RWPE2 (cell line): ENCODE results near the gene SLC25A25.

Source experiments
- ATAC-seq: fragments of 200-7000 bp; cut with Tn5 transposase; 3 replicates; pipeline ENCODE4 v1.9.1; 2021; ENCODE audit warnings: low read depth
- DNase-seq: peaks from one replicate; pipeline ENCODE4 v3.0.0-alpha.2; 2020; ENCODE audit warnings: low spot score
- H3K27ac ChIP-seq: fragments of 450-650 bp; 2 replicates; pipeline ENCODE4 v1.5.1; 2017; ENCODE audit warnings: mild to moderate bottlenecking; ENCODE audit not compliant: poor library complexity, severe bottlenecking
- H3K27me3 ChIP-seq: fragments of 250-450 bp; sonication (Bioruptor Pico); 2 replicates; pipeline ENCODE4 v1.5.1; 2021; ENCODE audit warnings: mild to moderate bottlenecking, moderate library complexity; ENCODE audit not compliant: insufficient read depth, poor library complexity, severe bottlenecking
- H3K36me3 ChIP-seq: fragments of 250-450 bp; sonication (Bioruptor Pico); 2 replicates; pipeline ENCODE4 v1.5.1; 2020; ENCODE audit warnings: low read depth, mild to moderate bottlenecking, moderate library complexity
- H3K4me1 ChIP-seq: fragments of 250-450 bp; sonication (Bioruptor Pico); 2 replicates; pipeline ENCODE4 v1.5.1; 2021; ENCODE audit warnings: mild to moderate bottlenecking, moderate library complexity; ENCODE audit not compliant: insufficient read depth, poor library complexity, severe bottlenecking
- H3K4me3 ChIP-seq: fragments of 250-450 bp; sonication (Bioruptor Pico); 2 replicates; pipeline ENCODE4 v1.5.1; 2021; ENCODE audit warnings: mild to moderate bottlenecking, moderate library complexity; ENCODE audit not compliant: severe bottlenecking
- H3K9me3 ChIP-seq: fragments of 250-450 bp; sonication (Bioruptor Pico); 2 replicates; pipeline ENCODE4 v1.5.1; 2021; ENCODE audit warnings: mild to moderate bottlenecking, moderate library complexity; ENCODE audit not compliant: severe bottlenecking
- CTCF ChIP-seq: fragments of 450-650 bp; IDR thresholded peaks from one replicate; pipeline ENCODE4 v1.5.1; 2017; ENCODE audit warnings: mild to moderate bottlenecking, moderate library complexity; ENCODE audit not compliant: poor library complexity, severe bottlenecking

SLC25A25 gene

GRCh38 chr9:128062279-128062678 is 5.8 kb upstream of the SLC25A25 start:
- TF ChIP-seq CTCF: no peak
- no peaks in the 10 kb centered on the region for H3K9me3 ChIP-seq

GRCh38 chr9:128062846-128063831 is 4.9 kb upstream of the SLC25A25 start:
- no peak overlapping the region for H3K4me3 ChIP-seq
- H3K9me3 ChIP-seq: no peaks in the 10 kb centered on the region
- H3K36me3 ChIP-seq: no peaks in the 10 kb centered on the region
- DNase-seq (no peak), ATAC-seq (no peak)
- no peak overlapping the region for H3K27ac ChIP-seq
- no peak for TF ChIP-seq CTCF
- no peaks in the 10 kb centered on the region for H3K27me3 ChIP-seq
- H3K4me1 ChIP-seq: peaks cover 6% of the 10 kb centered on the region

More at GRCh38 chr9:128062279-128062678, 5.8 kb upstream of the SLC25A25 start:
- ATAC-seq (no peak), DNase-seq (no peak)
- H3K27ac ChIP-seq: no peak overlapping the region
- H3K4me1 ChIP-seq: peaks cover 6% of the 10 kb centered on the region
- no peaks in the 10 kb centered on the region for H3K36me3 ChIP-seq
- H3K27me3 ChIP-seq: no peaks in the 10 kb centered on the region
- H3K4me3 ChIP-seq: no peak overlapping the region

- no peaks in the 10 kb centered on the region for H3K36me3 ChIP-seq
- ATAC-seq (no peak), DNase-seq (peak; percentile 61)
- no peak for TF ChIP-seq CTCF
- peak overlapping the region; percentile 86 for H3K27ac ChIP-seq
- peak overlapping the region; percentile 55 for H3K4me3 ChIP-seq
- no peaks in the 10 kb centered on the region for H3K9me3 ChIP-seq
- peaks cover 11% of the 10 kb centered on the region for H3K4me1 ChIP-seq
- no peaks in the 10 kb centered on the region for H3K27me3 ChIP-seq
Measured at GRCh38 chr9:128065907-128066712, 1.9 kb upstream of the SLC25A25 start.

DNA sequence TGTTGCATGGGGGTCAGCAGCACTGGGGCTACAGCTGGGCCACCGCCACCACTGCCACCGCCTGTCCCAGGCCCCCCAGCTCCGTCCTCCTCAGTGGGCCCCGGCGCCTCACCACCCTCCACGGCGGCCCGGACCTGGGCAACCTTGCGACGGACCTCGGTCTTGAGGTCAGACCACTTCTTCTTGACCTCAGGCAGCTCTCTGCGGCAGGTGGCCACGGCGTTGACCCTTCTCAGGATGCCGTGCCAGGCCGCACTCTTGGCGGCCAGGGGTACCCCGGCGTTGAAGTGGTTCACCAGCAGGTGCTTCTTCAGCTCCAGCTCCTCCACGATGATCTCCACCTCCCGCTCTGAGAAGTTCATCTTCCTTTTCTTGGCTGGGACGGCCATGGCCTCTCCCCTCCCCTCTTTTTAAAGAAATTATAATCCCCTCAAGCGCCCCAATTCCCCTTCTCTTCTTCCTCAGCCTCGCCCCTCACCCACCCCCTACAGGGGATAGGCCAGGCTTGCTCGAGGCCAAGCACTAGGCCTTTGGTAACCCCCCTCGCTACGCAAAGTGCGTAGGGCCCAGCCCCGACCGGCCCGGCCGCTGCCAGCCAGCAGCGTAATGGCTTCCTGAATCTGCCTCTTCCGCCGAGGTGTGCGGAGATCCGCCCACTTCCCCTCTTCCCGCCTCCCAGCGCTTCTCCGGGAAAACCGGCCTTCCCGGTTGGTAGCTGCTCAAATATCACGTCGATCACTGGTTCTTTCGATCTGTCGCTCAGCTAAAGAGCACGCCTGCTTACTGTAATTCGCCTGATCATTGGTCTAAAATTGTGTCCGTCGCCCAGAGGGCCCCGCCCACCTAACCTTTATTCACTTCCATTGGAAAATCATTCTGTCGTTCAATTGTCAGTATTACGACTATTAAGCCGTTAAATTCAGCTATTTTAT is 1.1 kb upstream of the SLC25A25 start, which contains the start of gene NAIF1:
Gene NAIF1, minus strand, starts transcription at position 608 of the 932 bp plus-strand sequence. Its CDS starts 219 bp downstream, at position 389.
- Histone ChIP-seq H3K27ac (peak within 1 kb of the TSS; percentile 86), H3K4me3 (peak within 1 kb of the TSS; percentile 55), H3K27me3 (no peaks in the 10 kb centered on the region), H3K36me3 (no peaks in the 10 kb centered on the region), H3K9me3 (no peaks in the 10 kb centered on the region), H3K4me1 (peaks cover 14% of the 10 kb centered on the region)
- ATAC-seq (peak; percentile 86), DNase-seq (peak; percentile 95)
- TF ChIP-seq CTCF: no peak
